ENCODE results near the gene C17orf75.
"Not testable (repeated sequence)": the region's sequence is repeated elsewhere in the genome, so short reads cannot be mapped to it uniquely, and the experiment has no call there.

The C17orf75 gene, protein sequence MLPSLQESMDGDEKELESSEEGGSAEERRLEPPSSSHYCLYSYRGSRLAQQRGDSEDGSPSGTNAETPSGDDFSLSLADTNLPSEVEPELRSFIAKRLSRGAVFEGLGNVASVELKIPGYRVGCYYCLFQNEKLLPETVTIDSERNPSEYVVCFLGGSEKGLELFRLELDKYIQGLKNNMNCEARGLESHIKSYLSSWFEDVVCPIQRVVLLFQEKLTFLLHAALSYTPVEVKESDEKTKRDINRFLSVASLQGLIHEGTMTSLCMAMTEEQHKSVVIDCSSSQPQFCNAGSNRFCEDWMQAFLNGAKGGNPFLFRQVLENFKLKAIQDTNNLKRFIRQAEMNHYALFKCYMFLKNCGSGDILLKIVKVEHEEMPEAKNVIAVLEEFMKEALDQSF

DNA sequence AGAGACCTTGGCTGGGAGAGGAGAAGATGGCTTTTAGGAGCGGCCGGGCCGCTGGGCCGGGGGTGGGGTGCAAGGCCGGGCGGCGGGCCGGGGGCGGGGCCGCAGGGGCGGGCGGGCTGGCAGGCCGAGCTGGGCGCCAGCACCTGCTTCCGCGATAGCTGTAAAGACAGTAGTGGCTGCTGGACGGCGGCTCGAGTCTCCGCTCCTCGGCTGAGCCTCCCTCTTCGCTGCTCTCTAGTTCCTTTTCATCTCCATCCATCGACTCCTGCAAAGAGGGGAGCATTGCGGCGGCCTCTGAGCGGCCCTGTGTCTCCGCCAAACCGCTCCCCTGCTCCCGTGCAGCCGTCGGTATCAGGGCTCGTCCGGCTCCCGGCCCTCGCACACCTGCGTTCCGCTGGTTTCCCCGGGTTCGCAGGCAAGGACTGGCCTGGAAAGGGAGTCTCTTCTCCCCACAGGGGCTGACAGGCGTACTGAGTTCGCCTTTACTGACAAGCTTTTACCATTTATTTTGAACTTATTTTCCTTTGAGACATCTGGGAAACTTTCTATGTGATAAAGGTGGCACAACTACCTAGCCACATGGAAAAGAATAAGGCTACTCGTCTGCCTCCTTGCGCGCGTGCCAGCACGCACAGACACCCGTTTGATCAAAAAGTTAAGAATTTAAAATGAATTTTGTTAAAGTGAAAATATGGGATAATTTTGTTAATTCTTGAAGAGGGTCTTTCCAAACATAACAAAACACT, at the start of gene C17orf75:
Gene C17orf75, minus strand, starts transcription at position 317 of the 746 bp plus-strand sequence. Its CDS starts 34 bp downstream, at position 283.
- peak; percentile 82 for DNase-seq (ENCODE audit: low spot score)

DNA sequence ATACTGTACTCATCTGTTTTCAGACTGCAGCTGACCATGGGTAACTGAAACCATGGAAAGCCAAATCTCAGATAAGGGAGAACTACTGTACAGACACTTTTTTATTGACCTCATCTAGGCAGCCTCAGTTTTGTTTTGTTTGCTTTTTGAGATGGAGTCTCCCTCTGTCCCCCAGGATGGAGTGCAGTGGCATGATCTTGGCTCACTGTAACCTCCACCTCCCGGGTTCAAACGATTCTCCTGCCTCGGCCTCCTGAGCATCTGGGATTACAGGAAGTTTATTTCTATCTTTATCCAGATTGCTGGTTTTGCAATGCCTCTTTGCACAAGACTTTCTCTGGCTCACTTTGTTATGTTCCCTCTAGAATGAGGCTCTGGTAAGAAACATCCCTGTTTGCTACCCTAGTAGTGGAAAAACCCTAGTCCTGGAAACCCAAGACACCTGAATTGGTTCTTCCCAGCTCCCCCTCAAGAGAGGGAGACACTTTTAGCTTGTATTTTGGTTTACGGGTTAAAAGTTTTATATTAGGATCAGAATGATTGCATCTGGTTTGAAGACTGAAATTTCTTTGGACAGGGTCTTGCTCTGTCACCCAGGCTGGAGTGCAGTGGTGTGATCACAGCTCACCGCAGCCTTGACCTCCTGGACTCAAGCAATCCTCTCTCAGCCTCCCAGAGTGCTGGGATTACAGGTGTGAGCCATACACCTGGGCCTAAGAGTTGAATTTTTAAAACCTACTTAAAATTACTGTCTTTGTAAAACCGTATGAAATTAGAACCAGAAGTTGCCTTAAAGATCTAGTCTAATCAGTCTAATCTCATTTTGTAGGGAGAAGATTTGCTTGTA, 46.9 kb upstream of the C17orf75 start:
- no peak for DNase-seq (ENCODE audit: low spot score)

DNA sequence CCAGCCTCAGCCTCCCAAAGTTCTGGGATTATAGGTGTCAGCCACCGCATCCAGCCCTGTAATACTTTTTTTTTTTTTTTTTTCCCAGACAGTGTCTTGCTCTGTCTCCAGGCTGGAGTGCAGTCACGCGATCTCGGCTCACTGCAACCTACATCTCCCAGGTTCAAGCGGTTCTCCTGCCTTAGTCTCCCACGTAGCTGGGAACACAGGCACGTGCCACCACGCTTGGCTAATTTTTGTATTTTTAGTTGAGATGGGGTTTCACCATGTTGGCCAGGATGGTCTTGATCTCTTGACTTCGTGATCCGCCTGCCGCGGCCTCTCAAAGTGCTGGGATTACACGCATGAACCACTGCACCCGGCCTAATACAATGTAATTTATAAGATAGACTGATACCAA, 46.2 kb upstream of the C17orf75 start:
- DNase-seq (ENCODE audit: low spot score), result not testable (repeated sequence)

DNA sequence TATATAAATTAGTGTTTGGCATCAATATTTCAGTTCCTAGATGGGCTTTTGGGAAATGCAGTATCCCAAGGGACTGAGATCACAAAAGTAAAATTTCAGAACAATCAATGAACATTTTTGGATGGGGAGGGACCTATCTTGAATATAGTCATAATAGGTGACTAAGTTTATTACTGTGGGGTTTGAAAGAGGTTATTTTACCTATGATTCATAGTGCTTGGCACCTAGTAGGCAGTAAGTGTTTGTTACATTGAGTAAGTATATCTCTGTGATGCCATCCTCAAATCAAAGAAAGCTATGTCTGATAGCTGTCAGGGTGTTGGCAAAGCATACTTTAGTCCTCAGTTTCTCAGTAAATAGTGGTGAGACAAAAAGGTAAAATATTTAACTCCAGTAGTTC, 44.9 kb upstream of the C17orf75 start:
- no peak for DNase-seq (ENCODE audit: low spot score)

DNA sequence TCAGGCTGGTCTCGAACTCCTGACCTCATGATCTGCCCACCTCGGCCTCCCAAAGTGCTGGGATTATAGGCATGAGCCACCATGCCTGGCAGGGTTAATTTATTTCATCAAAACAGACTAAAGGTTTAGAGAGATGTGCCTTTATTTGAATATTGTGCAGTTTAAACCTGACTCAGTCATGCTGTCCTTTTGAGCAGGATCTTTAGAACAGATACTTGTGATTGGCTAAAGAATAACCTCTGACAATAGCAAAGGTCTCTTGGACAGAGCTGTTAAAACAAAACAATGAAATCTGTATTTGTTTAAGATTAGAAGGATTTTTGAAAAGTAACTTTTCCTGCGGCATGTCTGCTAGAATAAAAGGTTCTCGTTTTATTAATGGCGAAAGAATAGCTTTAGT, 44.0 kb upstream of the C17orf75 start:
- no peak for DNase-seq (ENCODE audit: low spot score)

DNA sequence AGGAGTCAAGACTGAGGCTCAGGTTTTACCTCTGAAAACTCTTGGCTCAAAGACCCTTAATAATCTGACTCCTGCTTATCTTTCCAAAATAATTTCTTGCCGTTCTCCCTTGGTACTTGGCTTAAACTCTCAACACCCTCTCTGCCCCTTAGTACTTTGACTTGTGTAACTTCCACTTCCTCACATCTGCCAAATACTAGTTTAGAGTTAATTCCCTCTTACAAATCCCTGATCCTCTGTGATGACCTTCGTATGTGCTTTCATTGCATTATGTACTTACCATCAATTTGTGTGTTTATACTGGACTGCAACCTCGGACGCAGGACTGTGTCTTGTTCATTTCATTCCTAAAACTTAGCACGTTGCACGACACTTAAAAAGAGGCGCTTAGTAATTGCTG, 43.1 kb upstream of the C17orf75 start:
- DNase-seq (ENCODE audit: low spot score), result no peak

DNA sequence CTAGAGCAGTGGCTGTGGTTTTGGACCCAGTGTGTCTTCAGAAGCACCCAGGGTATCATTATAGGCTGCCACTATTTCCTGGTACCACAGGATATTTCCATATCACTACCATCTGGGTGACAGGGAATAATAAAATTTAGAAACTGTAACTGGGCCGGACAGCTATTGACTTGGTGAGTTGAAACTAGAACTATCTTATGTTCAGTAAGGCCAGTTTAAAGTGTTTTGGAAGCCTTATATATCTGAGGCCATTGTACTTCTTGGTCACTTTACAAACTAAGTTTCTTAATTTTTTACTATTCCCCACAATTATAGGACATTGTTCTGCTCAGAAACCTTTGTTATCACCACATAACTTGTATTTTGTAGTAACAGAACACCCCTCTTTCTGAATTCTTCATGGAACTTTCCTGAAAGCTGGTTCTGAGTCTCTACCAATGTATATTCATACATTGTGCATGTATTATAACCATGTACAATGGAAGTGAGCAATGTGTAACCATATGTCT, 42.0 kb upstream of the C17orf75 start:
- DNase-seq (ENCODE audit: low spot score), result no peak

DNA sequence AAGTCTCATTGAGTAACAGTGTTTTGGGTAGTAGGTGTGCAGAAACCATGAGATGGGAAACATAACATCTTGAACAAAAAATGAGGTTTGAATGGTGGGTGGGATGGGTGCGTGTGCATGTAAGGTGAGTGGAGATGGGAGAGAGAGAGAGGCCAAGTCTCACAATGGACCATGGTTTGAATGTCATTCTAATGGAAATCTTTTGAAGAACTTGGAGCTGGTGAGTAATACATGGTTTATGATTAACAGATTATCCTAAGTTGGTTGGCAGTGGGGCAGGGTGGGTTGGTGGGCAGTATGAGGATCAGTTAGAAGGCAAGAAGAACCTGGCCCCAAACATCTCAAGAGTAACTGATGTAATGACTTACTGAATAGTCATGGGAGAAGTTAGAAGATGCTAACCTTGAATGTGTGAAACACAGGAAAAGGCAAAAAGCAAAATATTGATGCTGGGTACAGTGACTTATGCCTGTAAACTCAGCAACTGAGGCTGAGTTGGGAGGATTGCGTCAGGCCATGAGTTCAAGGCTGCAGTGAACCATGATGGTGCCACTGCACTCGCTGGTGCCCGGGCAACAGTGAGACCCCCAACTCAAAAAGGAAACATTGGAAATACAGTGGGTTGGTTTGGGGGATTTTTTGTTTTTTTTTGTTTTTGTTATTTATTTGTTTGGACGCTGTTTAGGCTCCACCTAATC, 40.7 kb upstream of the C17orf75 start:
- no peak for DNase-seq (ENCODE audit: low spot score)

DNA sequence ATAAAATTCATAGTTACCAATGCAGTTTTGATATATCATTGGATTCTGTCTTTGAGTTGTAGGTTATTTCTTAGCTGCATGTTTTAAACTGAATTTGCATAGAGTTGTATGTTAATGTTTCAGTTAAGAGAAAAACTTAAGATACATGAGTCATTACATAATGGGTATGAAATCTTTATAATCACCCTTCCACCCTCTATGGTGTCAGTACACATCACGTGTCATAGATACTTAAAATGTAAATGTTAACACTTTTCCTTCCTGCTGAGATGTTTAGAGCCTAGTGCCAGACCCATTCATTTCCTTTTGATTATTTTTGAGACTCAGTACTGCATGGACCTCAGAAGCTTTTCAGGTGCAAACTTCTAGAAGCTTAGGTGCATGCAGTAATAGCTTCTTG, 28.5 kb upstream of the C17orf75 start:
- no peak for DNase-seq (ENCODE audit: low spot score)

DNA sequence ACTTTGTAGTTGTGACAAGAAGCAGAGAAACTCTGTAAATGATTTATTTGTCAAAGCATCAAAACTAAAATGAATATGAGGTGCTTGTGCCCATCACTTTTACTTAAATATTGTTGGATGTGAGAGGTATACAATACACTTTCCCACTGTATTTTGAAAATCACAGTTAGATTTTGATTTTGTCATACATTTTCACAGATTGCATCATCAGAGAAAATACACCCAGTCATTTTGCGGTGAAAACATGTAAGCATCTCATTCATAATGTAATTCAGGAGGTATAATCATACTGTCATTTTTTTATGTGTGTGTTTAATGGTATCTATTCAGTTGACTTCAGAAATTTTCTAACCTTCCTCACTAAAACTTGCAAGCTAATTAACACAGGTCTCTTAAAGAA, 19.3 kb upstream of the C17orf75 start:
- no peak for DNase-seq (ENCODE audit: low spot score)

DNA sequence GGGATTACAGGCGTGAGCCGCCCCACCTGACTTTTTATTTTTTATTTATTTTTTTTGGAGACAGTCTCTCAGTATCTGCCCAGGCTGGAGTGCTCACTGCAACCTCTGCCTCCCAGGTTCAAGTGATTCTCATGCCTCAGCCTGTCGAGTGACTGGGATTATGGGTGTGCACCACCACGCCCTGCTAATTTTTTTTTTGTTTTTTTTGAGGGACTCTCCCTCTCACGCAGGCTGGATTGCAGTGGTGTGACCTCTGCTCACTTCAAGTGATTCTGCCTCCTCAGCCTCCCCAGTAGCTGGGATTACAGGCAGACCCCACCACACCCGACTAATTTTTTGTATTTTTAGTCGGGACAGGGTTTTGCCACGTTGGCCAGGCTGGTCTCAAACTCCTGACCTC, 15.6 kb upstream of the C17orf75 start:
- DNase-seq (ENCODE audit: low spot score), result no peak

DNA sequence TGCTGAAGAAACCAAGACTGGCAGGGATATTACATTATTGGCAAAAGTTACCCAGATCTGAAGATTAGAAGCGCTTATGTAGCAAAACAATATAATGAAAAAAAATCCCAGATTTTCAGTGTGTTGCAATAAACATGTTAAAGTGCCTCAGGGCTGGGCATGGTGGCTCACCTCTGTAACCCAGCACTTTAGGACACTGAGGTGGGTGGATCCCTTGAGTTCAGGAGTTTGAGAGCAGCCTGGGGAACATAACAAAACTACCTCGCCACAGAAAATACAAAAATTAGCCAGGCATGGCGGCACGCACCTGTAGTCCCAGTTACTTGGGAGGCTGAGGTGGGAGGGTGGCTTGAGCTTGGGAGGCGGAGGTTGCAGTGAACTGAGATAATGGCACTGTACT, 14.8 kb upstream of the C17orf75 start:
- no peak for DNase-seq (ENCODE audit: low spot score)

DNA sequence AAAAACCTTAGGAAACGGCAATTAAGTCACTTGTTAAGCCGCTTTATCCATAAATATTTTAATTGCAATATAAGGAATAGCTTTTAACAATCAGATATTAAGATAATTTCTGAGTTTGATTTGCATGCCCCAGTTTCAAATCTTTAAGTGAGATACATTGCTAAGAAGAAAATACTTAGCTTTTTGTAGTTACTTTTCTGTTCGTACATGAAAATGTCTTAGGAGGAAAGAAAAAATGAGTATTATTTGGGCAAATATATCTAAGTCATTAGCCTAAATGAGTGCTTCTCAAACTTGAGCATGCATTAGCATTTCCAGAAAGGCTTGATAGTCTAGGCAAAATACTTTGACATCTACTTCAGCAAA, 14.4 kb upstream of the C17orf75 start:
- no peak for DNase-seq (ENCODE audit: low spot score)

DNA sequence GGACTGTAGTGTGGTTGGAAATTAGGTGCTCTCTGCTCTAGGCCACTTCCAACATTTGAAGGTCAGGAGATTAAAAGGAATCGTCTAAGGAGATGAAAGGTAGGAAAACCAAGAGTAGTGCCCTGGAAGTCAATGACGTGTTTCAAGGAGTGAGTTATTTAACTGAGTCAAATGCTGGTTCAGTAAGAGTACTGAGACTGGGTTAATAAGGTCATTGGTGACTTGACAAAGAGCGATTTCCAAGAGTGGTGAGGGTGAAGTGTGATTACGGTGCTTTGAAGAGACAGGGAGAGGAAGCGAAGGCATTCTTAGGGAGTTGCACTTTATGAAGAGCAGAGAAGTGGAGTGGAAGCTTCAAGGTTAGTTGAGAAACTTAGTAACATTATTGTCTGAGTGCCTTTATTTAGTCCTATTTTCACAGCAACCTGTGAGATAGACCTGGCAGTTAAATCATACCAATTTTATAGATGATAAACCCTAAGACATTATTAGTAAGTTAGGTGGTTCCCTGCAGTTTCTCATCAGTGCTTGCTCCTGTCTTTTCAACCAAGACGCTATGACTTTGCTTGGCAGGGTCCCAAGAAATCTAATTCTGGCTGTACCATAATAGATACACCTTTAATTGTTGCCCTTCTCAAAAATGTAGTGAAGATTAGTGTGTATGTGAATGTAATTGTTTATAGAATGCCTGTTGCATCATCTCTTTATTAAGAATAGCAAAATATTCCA, 13.8 kb upstream of the C17orf75 start:
- no peak for DNase-seq (ENCODE audit: low spot score)

DNA sequence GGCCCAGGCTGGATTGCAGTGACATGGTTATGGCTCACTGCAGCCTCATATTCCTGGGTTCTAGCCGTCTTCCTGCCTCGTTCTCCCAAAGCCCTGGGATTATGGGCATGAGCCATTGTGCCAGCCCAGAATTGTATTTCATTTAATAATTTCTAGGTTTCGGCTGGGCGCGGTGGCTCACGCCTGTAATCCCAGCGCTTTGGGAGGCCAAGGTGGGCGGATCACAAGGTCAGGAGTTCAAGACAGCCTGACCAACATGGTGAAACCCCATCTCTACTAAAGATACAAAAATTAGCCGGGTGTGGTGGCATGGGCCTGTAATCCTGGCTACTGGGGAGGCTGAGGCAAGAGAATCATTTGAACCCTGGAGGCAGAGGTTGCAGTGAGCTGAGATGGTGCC, 10.8 kb upstream of the C17orf75 start:
- not testable (repeated sequence) for DNase-seq (ENCODE audit: low spot score)

DNA sequence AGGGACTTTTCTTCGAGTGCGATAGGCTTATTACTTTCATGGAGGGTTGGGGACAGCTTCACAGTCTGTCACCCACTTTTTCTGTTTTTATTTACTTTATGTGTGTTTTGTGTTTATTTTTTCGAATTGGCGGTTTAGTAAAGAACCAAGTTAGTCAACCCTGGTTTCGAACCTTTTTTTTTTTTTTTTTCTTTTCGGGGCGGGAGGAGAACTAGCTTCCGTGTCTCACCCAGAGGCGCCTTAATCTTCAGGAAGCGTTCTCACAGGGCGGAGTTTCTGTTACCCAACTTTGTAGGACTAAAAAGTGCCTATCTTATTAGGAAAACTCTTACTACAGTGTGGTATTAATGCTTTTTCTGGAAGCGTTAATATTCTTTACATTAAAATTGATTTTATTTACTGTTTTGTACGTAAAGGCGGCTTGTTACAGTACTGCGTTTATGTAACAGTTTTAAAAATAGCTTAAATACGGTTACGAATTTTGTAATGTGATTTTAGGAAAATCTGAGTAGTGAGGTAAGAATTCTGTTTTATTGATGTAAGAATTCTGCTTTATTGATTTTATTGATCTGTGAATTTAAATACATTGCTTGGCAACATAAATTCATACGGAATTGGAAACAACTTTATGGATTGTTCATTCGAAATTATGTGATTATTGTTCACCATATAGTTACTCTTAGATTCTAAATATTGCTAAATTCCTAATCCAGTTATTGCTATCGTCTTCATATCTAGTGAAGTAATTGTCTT, 8.9 kb upstream of the C17orf75 start:
- peak; percentile 27 for DNase-seq (ENCODE audit: low spot score)

DNA sequence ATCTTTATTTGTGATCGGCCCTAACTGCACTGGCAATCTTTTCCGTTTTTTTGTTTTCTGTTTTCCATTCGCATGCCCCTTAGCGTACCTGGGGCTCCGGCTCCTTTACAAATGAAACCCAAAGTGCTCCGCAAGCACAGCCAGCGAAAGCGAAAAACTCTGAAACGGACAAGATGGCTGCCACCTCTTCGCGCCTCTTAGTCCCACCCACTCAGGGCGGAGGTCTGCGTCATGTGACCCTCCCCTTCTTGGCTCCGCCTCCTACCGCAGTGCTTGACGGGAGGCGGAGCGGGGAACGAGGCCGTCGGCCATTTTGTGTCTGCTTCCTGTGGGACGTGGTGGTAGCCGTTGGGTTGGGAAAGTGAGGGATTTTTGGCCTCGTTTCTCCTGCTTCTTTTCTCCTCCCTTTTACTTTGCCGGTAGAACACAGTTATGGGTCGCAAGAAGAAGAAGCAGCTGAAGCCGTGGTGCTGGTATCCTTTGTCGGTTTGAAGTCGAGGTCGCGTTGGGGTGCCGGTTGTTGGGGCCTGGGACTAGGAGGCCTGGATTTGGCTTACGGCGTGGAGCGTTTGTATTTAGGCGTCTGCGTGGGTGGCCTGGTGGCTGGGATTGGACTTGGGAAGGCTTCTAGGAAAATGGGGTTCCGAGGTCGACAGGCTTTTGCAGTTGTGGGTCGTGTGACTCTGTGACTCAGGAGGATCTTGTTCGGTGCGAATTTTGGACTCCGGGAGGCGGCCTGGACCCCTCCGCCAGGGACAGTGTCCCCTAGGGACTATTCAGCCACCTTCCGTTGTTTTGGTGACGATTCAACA, 8.1 kb upstream of the C17orf75 start, which contains the start of gene ZNF207:
Gene ZNF207, plus strand, starts transcription at position 304 of the 812 bp plus-strand sequence. Its CDS starts 129 bp downstream, at position 433.
- DNase-seq (ENCODE audit: low spot score), result peak; percentile 97

DNA sequence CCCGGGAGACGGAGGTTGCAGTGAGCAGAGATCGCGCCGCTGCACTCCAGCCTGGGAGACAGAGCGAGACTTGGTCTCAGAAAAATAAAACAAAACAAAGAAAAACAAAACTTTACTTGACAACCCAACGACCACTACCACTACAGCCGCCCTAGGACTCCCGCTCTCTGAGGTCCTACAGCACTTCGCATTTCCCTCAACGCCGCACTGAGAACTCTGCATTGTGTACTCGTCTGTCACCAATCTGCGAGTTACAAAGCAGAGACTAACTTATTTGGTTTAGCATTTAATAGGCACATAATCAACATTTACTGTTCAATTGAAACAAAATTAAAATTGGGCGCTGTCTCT, 7.5 kb upstream of the C17orf75 start:
- peak; percentile 56 for DNase-seq (ENCODE audit: low spot score)

DNA sequence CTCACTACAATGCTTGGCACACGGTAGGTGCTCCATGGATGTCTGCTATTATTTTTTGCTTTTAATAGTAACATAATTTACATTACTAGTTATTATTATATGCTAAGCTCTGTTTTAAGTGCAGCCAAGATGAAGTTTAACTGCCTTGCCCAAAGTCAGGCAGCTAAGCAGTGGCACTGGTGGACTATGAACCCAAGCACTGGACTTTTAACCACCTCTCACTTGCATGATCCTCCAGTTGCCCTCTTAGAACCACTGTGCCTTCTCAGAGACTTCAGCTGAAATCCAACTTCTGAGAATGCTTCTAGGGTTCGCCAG, 6.5 kb upstream of the C17orf75 start:
- DNase-seq (ENCODE audit: low spot score), result no peak
